ENCODE results near the gene EPB41L1. TPM values are rescaled to one million over a fixed set of nuclear protein-coding genes. Genes with fewer than 3 reads are reported as not detected.

The EPB41L1 gene
- total RNA-seq, 1 experiment from 2014 or later: 129 TPM

- H3K4me3 ChIP-seq (ENCODE audit: low read depth, low read length): no peak overlapping the region
- DNase-seq: no peak
- peaks cover 29% of the 10 kb centered on the region for H3K36me3 Mint-ChIP-seq (ENCODE audit: insufficient read depth, unreplicated experiment)
- no peak for TF ChIP-seq CTCF (IDR thresholded peaks at IDR 0.05; ENCODE audit: insufficient read depth in 1 of 2, low read depth in 1 of 2, low read length in 1 of 2, severe bottlenecking in 1 of 2, unreplicated experiment in 1 of 2)
- ChIA-PET POLR2A (interaction anchor here (0.6 to 0.9 kb wide), 2 partner anchors 10 to 11 kb away, joined by 4 to 5 read pairs; no protein-coding TSS in a partner anchor), CTCF (interaction anchor here (0.6 to 2.4 kb wide), 8 partner anchors 9 to 283 kb away, joined by 3 to 12 read pairs (median 4); partner anchors contain the start of gene SCAND1)
- intact Hi-C loops (cut with micrococcal nuclease; ENCODE audit: unreplicated experiment): no loop called here
- H3K4me1 ChIP-seq: peaks cover 9% of the 10 kb centered on the region
- H3K9me3 Mint-ChIP-seq (ENCODE audit: unreplicated experiment): no peaks in the 10 kb centered on the region
- peaks cover 6% of the 10 kb centered on the region for H3K4me1 Mint-ChIP-seq (ENCODE audit: low read depth, unreplicated experiment)
- no peaks in the 10 kb centered on the region for H3K27me3 ChIP-seq (replicated peaks; ENCODE audit: control insufficient read depth, insufficient read depth, low read length)
- no TSS peak for BruUV-seq (replicated peaks)
- no peaks in the 10 kb centered on the region for H3K27me3 Mint-ChIP-seq (ENCODE audit: insufficient read depth, unreplicated experiment)
- no peaks in the 10 kb centered on the region for H3K36me3 ChIP-seq (ENCODE audit: control insufficient read depth, insufficient read depth, low read length)
- no peaks in the 10 kb centered on the region for H3K9me3 ChIP-seq
- no peak overlapping the region for H3K27ac Mint-ChIP-seq (ENCODE audit: unreplicated experiment)
- H3K4me3 Mint-ChIP-seq (ENCODE audit: unreplicated experiment): no peak overlapping the region
Observed at GRCh38 chr20:36126836-36127527, 27.6 kb upstream of the EPB41L1 start.

- no peaks in the 10 kb centered on the region for H3K27me3 Mint-ChIP-seq (ENCODE audit: insufficient read depth, unreplicated experiment)
- H3K4me3 Mint-ChIP-seq (ENCODE audit: unreplicated experiment): no peak overlapping the region
- ChIA-PET CTCF (interaction anchor here (2.4 kb wide), 1 partner anchor 10 kb away, joined by 12 read pairs; no protein-coding TSS in a partner anchor), POLR2A (no interaction called here)
- Histone ChIP-seq H3K27me3 (replicated peaks; ENCODE audit: control insufficient read depth, insufficient read depth, low read length) (no peaks in the 10 kb centered on the region), H3K9me3 (no peaks in the 10 kb centered on the region), H3K4me1 (no peaks in the 10 kb centered on the region), H3K36me3 (ENCODE audit: control insufficient read depth, insufficient read depth, low read length) (no peaks in the 10 kb centered on the region), H3K4me3 (ENCODE audit: low read depth, low read length) (no peak overlapping the region)
- TF ChIP-seq CTCF (IDR thresholded peaks at IDR 0.05; ENCODE audit: insufficient read depth in 1 of 2, low read depth in 1 of 2, low read length in 1 of 2, severe bottlenecking in 1 of 2, unreplicated experiment in 1 of 2): no peak
- no TSS peak for BruUV-seq (replicated peaks)
- peaks cover 6% of the 10 kb centered on the region for H3K4me1 Mint-ChIP-seq (ENCODE audit: low read depth, unreplicated experiment)
- no peaks in the 10 kb centered on the region for H3K9me3 Mint-ChIP-seq (ENCODE audit: unreplicated experiment)
- intact Hi-C loops (cut with micrococcal nuclease; ENCODE audit: unreplicated experiment): no loop called here
- no peak for DNase-seq
- no peak overlapping the region for H3K27ac Mint-ChIP-seq (ENCODE audit: unreplicated experiment)
- H3K36me3 Mint-ChIP-seq (ENCODE audit: insufficient read depth, unreplicated experiment): peaks cover 30% of the 10 kb centered on the region
Observed at GRCh38 chr20:36128463-36129159, 25.9 kb upstream of the EPB41L1 start.

GRCh38 chr20:36129160-36129543 is 25.4 kb upstream of the EPB41L1 start:
- no TSS peak for BruUV-seq (replicated peaks)
- no peaks in the 10 kb centered on the region for H3K4me1 ChIP-seq
- intact Hi-C loops (cut with micrococcal nuclease; ENCODE audit: unreplicated experiment): no loop called here
- peaks cover 6% of the 10 kb centered on the region for H3K4me1 Mint-ChIP-seq (ENCODE audit: low read depth, unreplicated experiment)
- H3K9me3 ChIP-seq: no peaks in the 10 kb centered on the region
- ChIA-PET CTCF (no interaction called here), POLR2A (no interaction called here)
- TF ChIP-seq CTCF (IDR thresholded peaks at IDR 0.05; ENCODE audit: insufficient read depth in 1 of 2, low read depth in 1 of 2, low read length in 1 of 2, severe bottlenecking in 1 of 2, unreplicated experiment in 1 of 2): no peak
- H3K36me3 ChIP-seq (ENCODE audit: control insufficient read depth, insufficient read depth, low read length): no peaks in the 10 kb centered on the region
- H3K27me3 Mint-ChIP-seq (ENCODE audit: insufficient read depth, unreplicated experiment): no peaks in the 10 kb centered on the region
- no peaks in the 10 kb centered on the region for H3K27me3 ChIP-seq (replicated peaks; ENCODE audit: control insufficient read depth, insufficient read depth, low read length)
- no peak overlapping the region for H3K27ac Mint-ChIP-seq (ENCODE audit: unreplicated experiment)
- no peak overlapping the region for H3K4me3 Mint-ChIP-seq (ENCODE audit: unreplicated experiment)
- peaks cover 29% of the 10 kb centered on the region for H3K36me3 Mint-ChIP-seq (ENCODE audit: insufficient read depth, unreplicated experiment)
- H3K9me3 Mint-ChIP-seq (ENCODE audit: unreplicated experiment): no peaks in the 10 kb centered on the region
- DNase-seq: no peak
- H3K4me3 ChIP-seq (ENCODE audit: low read depth, low read length): no peak overlapping the region
